ENCODE measurements around the gene SHKBP1. TPM values are rescaled to one million over a fixed set of nuclear protein-coding genes. Genes with fewer than 3 reads are reported as not detected.

Gene SHKBP1
- total and polyA plus RNA-seq, 9 of the 15 experiments (the other 6 are each of a cell fraction or from before 2014, with no cell fraction given) = 1.2 to 58.1 (median 22.3) TPM

DNA sequence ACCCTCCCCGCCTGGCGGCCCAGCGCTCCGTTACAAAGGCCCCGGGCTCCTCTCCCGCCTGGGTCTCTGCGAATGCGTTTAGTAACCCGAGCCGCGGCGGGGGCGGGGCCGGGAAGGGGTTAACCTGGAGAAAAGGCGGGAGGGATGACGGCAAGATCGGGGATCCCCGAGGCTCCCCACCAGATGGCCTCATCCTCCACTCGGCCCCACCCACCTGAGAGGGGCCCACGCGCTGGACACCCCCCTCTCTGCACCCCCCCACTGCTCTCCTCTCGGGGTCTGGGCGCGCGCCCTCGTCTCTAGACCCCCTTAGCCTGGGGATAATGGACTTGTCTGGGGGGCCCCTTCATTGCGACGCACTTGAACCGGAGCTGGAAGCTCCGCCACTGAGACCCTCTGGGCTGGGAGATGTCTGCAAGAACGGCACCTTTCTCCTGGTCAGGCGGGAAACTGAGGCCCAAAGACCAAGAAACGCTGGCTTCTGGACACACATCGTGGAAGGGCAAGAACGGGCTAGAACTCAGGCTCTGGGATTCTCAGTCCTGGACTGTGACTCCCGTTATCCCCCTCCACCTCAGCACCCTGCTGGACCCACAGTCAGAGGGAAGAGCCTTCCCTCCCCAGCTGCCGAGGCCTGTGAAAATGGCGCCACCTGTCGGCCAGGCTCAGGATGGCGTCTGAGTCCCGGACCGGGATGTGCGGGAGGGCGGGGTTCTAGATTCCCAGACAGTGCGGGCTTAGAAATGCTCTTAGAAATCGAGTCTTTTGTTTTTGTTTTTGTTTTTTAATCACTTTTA, 21.6 kb downstream of the SHKBP1 start (continued):
- no peak for TF ChIP-seq SMAD3 (CRISPR knock-in tag; conservative IDR thresholded peaks at IDR 0.05)
- TF ChIP-seq IFI16 (CRISPR knock-in tag; IDR thresholded peaks at IDR 0.05) = no peak
- no peak for TF ChIP-seq PHTF2 (CRISPR knock-in tag; IDR thresholded peaks at IDR 0.05)
- TF ChIP-seq RFX7 (CRISPR knock-in tag; IDR thresholded peaks at IDR 0.05) = no peak
- 0 out of 2 replicates have a peak, but pooled peaks have one; percentile 33 for TF ChIP-seq MAX (CRISPR knock-in tag; IDR thresholded peaks at IDR 0.05)
- no peak for TF ChIP-seq NR2C2 (CRISPR knock-in tag; IDR thresholded peaks at IDR 0.05)
- peak; percentile 36; the same call in 1 of the 2 replicates for TF ChIP-seq NR2C2 (tag; IDR thresholded peaks at IDR 0.05)
- TF ChIP-seq SREBF1 (IDR thresholded peaks at IDR 0.05; ENCODE audit: borderline replicate concordance, low read depth, low read length) = no peak
- no peak for TF ChIP-seq HDAC8 (tag; IDR thresholded peaks at IDR 0.05)
- TF ChIP-seq NR2C1 (IDR thresholded peaks at IDR 0.05) = peak; percentile 78
- 0 out of 2 replicates have a peak, but pooled peaks have one; percentile 34 for TF ChIP-seq NR2C1 (tag; IDR thresholded peaks at IDR 0.05)
- no peak for TF ChIP-seq ZBTB26 (CRISPR knock-in tag; IDR thresholded peaks at IDR 0.05)
- no peak for TF ChIP-seq SMARCA4 (IDR thresholded peaks at IDR 0.05)
- TF ChIP-seq BHLHE40 (IDR thresholded peaks at IDR 0.05; ENCODE audit: low read length) = peak; percentile 57
- no peak for TF ChIP-seq ZNF668 (CRISPR knock-in tag; IDR thresholded peaks at IDR 0.05)
- peak; percentile 82 for TF ChIP-seq JUND (IDR thresholded peaks at IDR 0.05; ENCODE audit: borderline replicate concordance, low read depth, low read length)
- peak; percentile 40; the same call in 1 of the 3 replicates for TF ChIP-seq JUND (tag; IDR thresholded peaks at IDR 0.05; ENCODE audit: borderline replicate concordance, low read depth, low read length)
- no peak for TF ChIP-seq MED1 (CRISPR knock-in tag; IDR thresholded peaks at IDR 0.05; ENCODE audit: borderline replicate concordance)
- TF ChIP-seq, protein P1, sequence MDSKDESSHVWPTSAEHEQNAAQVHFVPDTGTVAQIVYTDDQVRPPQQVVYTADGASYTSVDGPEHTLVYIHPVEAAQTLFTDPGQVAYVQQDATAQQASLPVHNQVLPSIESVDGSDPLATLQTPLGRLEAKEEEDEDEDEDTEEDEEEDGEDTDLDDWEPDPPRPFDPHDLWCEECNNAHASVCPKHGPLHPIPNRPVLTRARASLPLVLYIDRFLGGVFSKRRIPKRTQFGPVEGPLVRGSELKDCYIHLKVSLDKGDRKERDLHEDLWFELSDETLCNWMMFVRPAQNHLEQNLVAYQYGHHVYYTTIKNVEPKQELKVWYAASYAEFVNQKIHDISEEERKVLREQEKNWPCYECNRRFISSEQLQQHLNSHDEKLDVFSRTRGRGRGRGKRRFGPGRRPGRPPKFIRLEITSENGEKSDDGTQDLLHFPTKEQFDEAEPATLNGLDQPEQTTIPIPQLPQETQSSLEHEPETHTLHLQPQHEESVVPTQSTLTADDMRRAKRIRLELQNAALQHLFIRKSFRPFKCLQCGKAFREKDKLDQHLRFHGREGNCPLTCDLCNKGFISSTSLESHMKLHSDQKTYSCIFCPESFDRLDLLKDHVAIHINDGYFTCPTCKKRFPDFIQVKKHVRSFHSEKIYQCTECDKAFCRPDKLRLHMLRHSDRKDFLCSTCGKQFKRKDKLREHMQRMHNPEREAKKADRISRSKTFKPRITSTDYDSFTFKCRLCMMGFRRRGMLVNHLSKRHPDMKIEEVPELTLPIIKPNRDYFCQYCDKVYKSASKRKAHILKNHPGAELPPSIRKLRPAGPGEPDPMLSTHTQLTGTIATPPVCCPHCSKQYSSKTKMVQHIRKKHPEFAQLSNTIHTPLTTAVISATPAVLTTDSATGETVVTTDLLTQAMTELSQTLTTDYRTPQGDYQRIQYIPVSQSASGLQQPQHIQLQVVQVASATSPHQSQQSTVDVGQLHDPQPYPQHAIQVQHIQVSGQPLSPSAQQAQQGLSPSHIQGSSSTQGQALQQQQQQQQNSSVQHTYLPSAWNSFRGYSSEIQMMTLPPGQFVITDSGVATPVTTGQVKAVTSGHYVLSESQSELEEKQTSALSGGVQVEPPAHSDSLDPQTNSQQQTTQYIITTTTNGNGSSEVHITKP (IDR thresholded peaks at IDR 0.05; ENCODE audit: partially characterized antibody) = peak; percentile 99
- TF ChIP-seq ZNF232 (CRISPR knock-in tag; IDR thresholded peaks at IDR 0.05) = no peak
- no peak for TF ChIP-seq SRF (CRISPR knock-in tag; IDR thresholded peaks at IDR 0.05)
- TF ChIP-seq ZC3H4 (CRISPR knock-in tag; IDR thresholded peaks at IDR 0.05; ENCODE audit: borderline replicate concordance) = no peak
- TF ChIP-seq BRD4 (IDR thresholded peaks at IDR 0.05) = no peak
- peak; percentile 40 to 91; a peak in 2 of 4 replicates for TF ChIP-seq MAZ (CRISPR knock-in tag; conservative IDR thresholded peaks at IDR 0.05 in 1 of 2, IDR thresholded peaks at IDR 0.05 in 1 of 2)
- no peak for TF ChIP-seq ZNF644 (tag; IDR thresholded peaks at IDR 0.05; ENCODE audit: low read depth)
- no peak for TF ChIP-seq TAF7 (tag; IDR thresholded peaks at IDR 0.05)

Data from K562 (cell line).